Activated CD8-positive, alpha-beta memory T cell treated with anti-CD3 and anti-CD28 coated beads, Interleukin-2, amount 10 ng/mL, durations not matched to agents 7 days and 5 days (primary cell): ENCODE measurements around the gene OGFR. TPM values are rescaled to one million over a fixed set of nuclear protein-coding genes. Genes with fewer than 3 reads are reported as not detected.

Source experiments
- ATAC-seq: fragments of 150-1000 bp; cut with Tn5 transposase; one replicate; pipeline ENCODE4 v1.10.0; 2021; ENCODE audit warnings: moderate library complexity
- CTCF ChIA-PET: fragments of 350-600 bp; sonication (Branson Sonifier 250); formaldehyde crosslinking; loops from one replicate; lab custom pipeline; 2021; ENCODE audit warnings: antibody characterized with exemption; lab: Charles Lee
- DNase-seq: peaks from one replicate; pipeline ENCODE4 v3.0.0-alpha.2; 2020
- H3K27ac Mint-ChIP-seq: one replicate; pipeline ENCODE4 v1.8.0; 2021; ENCODE audit warnings: mild to moderate bottlenecking, mixed read lengths
- H3K27me3 Mint-ChIP-seq: one replicate; pipeline ENCODE4 v1.8.0; 2021; ENCODE audit warnings: mixed read lengths
- H3K36me3 Mint-ChIP-seq: one replicate; pipeline ENCODE4 v1.8.0; 2021; ENCODE audit warnings: mild to moderate bottlenecking, mixed read lengths
- H3K4me1 Mint-ChIP-seq: one replicate; pipeline ENCODE4 v1.8.0; 2021; ENCODE audit warnings: mixed read lengths
- H3K4me3 Mint-ChIP-seq: one replicate; pipeline ENCODE4 v1.8.0; 2021; ENCODE audit warnings: mild to moderate bottlenecking, moderate library complexity, mixed read lengths
- H3K9me3 Mint-ChIP-seq: one replicate; pipeline ENCODE4 v1.8.0; 2022; ENCODE audit warnings: low read depth, mixed read lengths
- total RNA-seq, 2 experiments: library from RNA; stranded (reverse); gene quantifications; one replicate each; pipeline ENCODE4 v1.2.3, GENCODE V29; 2021

Gene OGFR
- total RNA-seq, 2 experiments from 2014 or later, result 87.8 to 91.0 TPM

GRCh38 chr20:62834967-62835730, 30.5 kb downstream of the OGFR start:
- Mint-ChIP-seq H3K9me3 (no peaks in the 10 kb centered on the region), H3K27ac (no peak overlapping the region), H3K4me3 (no peak overlapping the region), H3K36me3 (no peaks in the 10 kb centered on the region), H3K4me1 (peaks cover 9% of the 10 kb centered on the region), H3K27me3 (no peaks in the 10 kb centered on the region)
- ATAC-seq, result no peak
- CTCF ChIA-PET, result no interaction called here
- DNase-seq, result no peak

- Mint-ChIP-seq H3K36me3 (no peaks in the 10 kb centered on the region), H3K4me3 (no peak overlapping the region), H3K9me3 (no peaks in the 10 kb centered on the region), H3K27ac (no peak overlapping the region), H3K27me3 (no peaks in the 10 kb centered on the region), H3K4me1 (peaks cover 9% of the 10 kb centered on the region)
- DNase-seq (no peak), ATAC-seq (no peak)
- CTCF ChIA-PET, result no interaction called here
These were observed 31.6 kb downstream of the OGFR start for GRCh38 chr20:62835931-62836861.

GRCh38 chr20:62836967-62837490, 32.4 kb downstream of the OGFR start:
- H3K9me3 Mint-ChIP-seq, result no peaks in the 10 kb centered on the region
- no peaks in the 10 kb centered on the region for H3K36me3 Mint-ChIP-seq
- no peaks in the 10 kb centered on the region for H3K27me3 Mint-ChIP-seq
- ATAC-seq (no peak), DNase-seq (no peak)
- no peak overlapping the region for H3K27ac Mint-ChIP-seq
- no peak overlapping the region for H3K4me3 Mint-ChIP-seq
- CTCF ChIA-PET, result no interaction called here
- peaks cover 9% of the 10 kb centered on the region for H3K4me1 Mint-ChIP-seq

GRCh38 chr20:62837790-62838127, 33.1 kb downstream of the OGFR start:
- no peak for DNase-seq
- no peaks in the 10 kb centered on the region for H3K27me3 Mint-ChIP-seq
- no peak overlapping the region for H3K4me3 Mint-ChIP-seq
- no peak for ATAC-seq
- H3K27ac Mint-ChIP-seq, result no peak overlapping the region
- H3K9me3 Mint-ChIP-seq, result no peaks in the 10 kb centered on the region
- H3K4me1 Mint-ChIP-seq, result peaks cover 3% of the 10 kb centered on the region
- CTCF ChIA-PET, result no interaction called here
- H3K36me3 Mint-ChIP-seq, result no peaks in the 10 kb centered on the region

GRCh38 chr20:62838128-62838891, 33.7 kb downstream of the OGFR start:
- no peak overlapping the region for H3K4me3 Mint-ChIP-seq
- no peaks in the 10 kb centered on the region for H3K4me1 Mint-ChIP-seq
- no peaks in the 10 kb centered on the region for H3K9me3 Mint-ChIP-seq
- CTCF ChIA-PET, result no interaction called here
- ATAC-seq (no peak), DNase-seq (no peak)
- H3K27ac Mint-ChIP-seq, result no peak overlapping the region
- H3K27me3 Mint-ChIP-seq, result no peaks in the 10 kb centered on the region
- H3K36me3 Mint-ChIP-seq, result no peaks in the 10 kb centered on the region

GRCh38 chr20:62839261-62839660, 34.6 kb downstream of the OGFR start:
- Mint-ChIP-seq H3K9me3 (no peaks in the 10 kb centered on the region), H3K4me1 (no peaks in the 10 kb centered on the region), H3K36me3 (no peaks in the 10 kb centered on the region), H3K27ac (no peak overlapping the region), H3K27me3 (no peaks in the 10 kb centered on the region), H3K4me3 (no peak overlapping the region)
- CTCF ChIA-PET, result no interaction called here
- DNase-seq (no peak), ATAC-seq (no peak)

GRCh38 chr20:62839816-62840215, 35.2 kb downstream of the OGFR start:
- Mint-ChIP-seq H3K4me3 (no peak overlapping the region), H3K9me3 (no peaks in the 10 kb centered on the region), H3K27me3 (no peaks in the 10 kb centered on the region), H3K36me3 (no peaks in the 10 kb centered on the region), H3K4me1 (no peaks in the 10 kb centered on the region), H3K27ac (no peak overlapping the region)
- no peak for ATAC-seq
- DNase-seq, result no peak
- CTCF ChIA-PET, result no interaction called here

GRCh38 chr20:62840244-62841197, 35.9 kb downstream of the OGFR start:
- CTCF ChIA-PET, result no interaction called here
- ATAC-seq (no peak), DNase-seq (no peak)
- no peak overlapping the region for H3K4me3 Mint-ChIP-seq
- no peaks in the 10 kb centered on the region for H3K27me3 Mint-ChIP-seq
- no peaks in the 10 kb centered on the region for H3K9me3 Mint-ChIP-seq
- H3K27ac Mint-ChIP-seq, result no peak overlapping the region
- peaks cover 1% of the 10 kb centered on the region for H3K36me3 Mint-ChIP-seq
- H3K4me1 Mint-ChIP-seq, result no peaks in the 10 kb centered on the region

- H3K36me3 Mint-ChIP-seq, result peaks cover 1% of the 10 kb centered on the region
- no peak for DNase-seq
- no peak for ATAC-seq
- H3K9me3 Mint-ChIP-seq, result no peaks in the 10 kb centered on the region
- CTCF ChIA-PET, result no interaction called here
- no peak overlapping the region for H3K4me3 Mint-ChIP-seq
- no peaks in the 10 kb centered on the region for H3K4me1 Mint-ChIP-seq
- no peak overlapping the region for H3K27ac Mint-ChIP-seq
- H3K27me3 Mint-ChIP-seq, result no peaks in the 10 kb centered on the region
These were observed 37.1 kb downstream of the OGFR start for GRCh38 chr20:62841705-62842212.

- Mint-ChIP-seq H3K4me3 (no peak overlapping the region), H3K27ac (no peak overlapping the region), H3K4me1 (no peaks in the 10 kb centered on the region), H3K9me3 (no peaks in the 10 kb centered on the region), H3K27me3 (no peaks in the 10 kb centered on the region), H3K36me3 (peaks cover 1% of the 10 kb centered on the region)
- no peak for DNase-seq
- CTCF ChIA-PET, result no interaction called here
- no peak for ATAC-seq
These were observed 39.0 kb downstream of the OGFR start for GRCh38 chr20:62843656-62844055.

GRCh38 chr20:62844182-62844581, 39.5 kb downstream of the OGFR start:
- Mint-ChIP-seq H3K9me3 (no peaks in the 10 kb centered on the region), H3K27me3 (no peaks in the 10 kb centered on the region), H3K27ac (no peak overlapping the region), H3K4me1 (no peaks in the 10 kb centered on the region), H3K4me3 (no peak overlapping the region), H3K36me3 (peaks cover 1% of the 10 kb centered on the region)
- DNase-seq (no peak), ATAC-seq (no peak)
- CTCF ChIA-PET, result interaction anchor here (1.0 kb wide), 1 partner anchor 12 kb away, joined by 3 read pairs; no protein-coding TSS in a partner anchor

- Mint-ChIP-seq H3K27me3 (no peaks in the 10 kb centered on the region), H3K9me3 (no peaks in the 10 kb centered on the region), H3K4me3 (no peak overlapping the region), H3K4me1 (no peaks in the 10 kb centered on the region), H3K36me3 (peaks cover 1% of the 10 kb centered on the region), H3K27ac (no peak overlapping the region)
- CTCF ChIA-PET, result interaction anchor here (0.8 to 1.0 kb wide), 2 partner anchors 13 to 23 kb away, joined by 3 read pairs; no protein-coding TSS in a partner anchor
- ATAC-seq, result no peak
- no peak for DNase-seq
These were observed 41.0 kb downstream of the OGFR start for GRCh38 chr20:62845416-62846160.
